Measurements from ENCODE around the gene FAM117A. TPM values are rescaled to one million over a fixed set of nuclear protein-coding genes. Genes with fewer than 3 reads are reported as not detected.

FAM117A gene
- total RNA-seq, 1 donor from 2014 or later = 14.6 TPM

DNA sequence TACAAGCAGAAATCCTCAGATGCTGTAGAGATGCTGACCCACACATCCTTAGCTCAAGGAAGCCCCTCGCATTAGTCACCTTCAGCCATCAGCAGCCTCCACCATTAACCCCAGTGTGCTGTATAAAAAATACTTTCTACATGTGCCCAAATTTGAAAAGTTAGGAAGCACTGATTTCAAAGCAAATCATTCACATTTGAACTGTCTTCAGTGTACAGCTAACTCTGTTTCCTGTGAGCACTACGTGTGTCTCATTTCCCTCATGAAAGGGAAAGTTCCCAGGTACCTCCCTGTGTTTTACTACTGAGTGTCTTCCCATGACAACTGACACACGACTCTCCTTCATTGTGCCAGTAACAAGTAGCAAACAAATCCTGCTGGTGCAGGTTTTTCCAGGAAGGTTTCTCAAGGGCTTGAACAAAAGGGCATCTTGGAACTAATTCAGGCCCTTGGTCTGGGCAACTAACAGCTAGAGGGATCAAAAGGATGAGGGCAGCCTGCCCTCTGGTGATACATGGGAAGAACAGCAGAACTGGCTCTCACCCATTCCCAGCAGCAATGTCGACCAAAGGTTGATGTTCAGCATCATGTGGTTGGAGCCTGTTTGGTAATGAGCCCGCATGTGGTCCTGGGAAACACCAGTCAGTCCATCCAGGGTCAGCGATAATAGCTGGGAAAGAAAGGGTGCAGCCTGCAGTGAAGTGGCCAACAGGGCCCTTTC is 60.2 kb downstream of the FAM117A start:
- Histone ChIP-seq H3K9me3 (ENCODE audit: low read depth) (no peaks in the 10 kb centered on the region), H3K4me2 (no peak overlapping the region), H3K4me3 (no peak overlapping the region), H4K20me1 (ENCODE audit: low read depth) (no peaks in the 10 kb centered on the region), H3K36me3 (no peaks in the 10 kb centered on the region), H3K27me3 (no peaks in the 10 kb centered on the region), H3K4me1 (peaks cover 7% of the 10 kb centered on the region), H3K27ac (no peak overlapping the region), H3K79me2 (ENCODE audit: low read depth) (peaks cover 16% of the 10 kb centered on the region), H3F3A (ENCODE audit: low read depth) (peaks cover 18% of the 10 kb centered on the region), H2AFZ (replicated peaks) (no peak overlapping the region), H3K9ac (no peak overlapping the region)
- TF ChIP-seq EZH2 (IDR thresholded peaks at IDR 0.05) = no peak
- TF ChIP-seq EZH2phosphoT487 (IDR thresholded peaks at IDR 0.05) = no peak
- TF ChIP-seq, protein P1, sequence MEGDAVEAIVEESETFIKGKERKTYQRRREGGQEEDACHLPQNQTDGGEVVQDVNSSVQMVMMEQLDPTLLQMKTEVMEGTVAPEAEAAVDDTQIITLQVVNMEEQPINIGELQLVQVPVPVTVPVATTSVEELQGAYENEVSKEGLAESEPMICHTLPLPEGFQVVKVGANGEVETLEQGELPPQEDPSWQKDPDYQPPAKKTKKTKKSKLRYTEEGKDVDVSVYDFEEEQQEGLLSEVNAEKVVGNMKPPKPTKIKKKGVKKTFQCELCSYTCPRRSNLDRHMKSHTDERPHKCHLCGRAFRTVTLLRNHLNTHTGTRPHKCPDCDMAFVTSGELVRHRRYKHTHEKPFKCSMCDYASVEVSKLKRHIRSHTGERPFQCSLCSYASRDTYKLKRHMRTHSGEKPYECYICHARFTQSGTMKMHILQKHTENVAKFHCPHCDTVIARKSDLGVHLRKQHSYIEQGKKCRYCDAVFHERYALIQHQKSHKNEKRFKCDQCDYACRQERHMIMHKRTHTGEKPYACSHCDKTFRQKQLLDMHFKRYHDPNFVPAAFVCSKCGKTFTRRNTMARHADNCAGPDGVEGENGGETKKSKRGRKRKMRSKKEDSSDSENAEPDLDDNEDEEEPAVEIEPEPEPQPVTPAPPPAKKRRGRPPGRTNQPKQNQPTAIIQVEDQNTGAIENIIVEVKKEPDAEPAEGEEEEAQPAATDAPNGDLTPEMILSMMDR (IDR thresholded peaks at IDR 0.05) = peak; percentile 63
- H3K4me1 Mint-ChIP-seq = peaks cover 23% of the 10 kb centered on the region
- no peak overlapping the region for H3K27ac Mint-ChIP-seq
- peak; percentile 79 for DNase-seq (ENCODE audit: low spot score)
- peaks cover 9% of the 10 kb centered on the region for H3K36me3 Mint-ChIP-seq
- H3K27me3 Mint-ChIP-seq (ENCODE audit: insufficient read depth, low read depth) = peaks cover 10% of the 10 kb centered on the region
- H3K9me3 Mint-ChIP-seq = no peaks in the 10 kb centered on the region
- no peak overlapping the region for H3K4me3 Mint-ChIP-seq

DNA sequence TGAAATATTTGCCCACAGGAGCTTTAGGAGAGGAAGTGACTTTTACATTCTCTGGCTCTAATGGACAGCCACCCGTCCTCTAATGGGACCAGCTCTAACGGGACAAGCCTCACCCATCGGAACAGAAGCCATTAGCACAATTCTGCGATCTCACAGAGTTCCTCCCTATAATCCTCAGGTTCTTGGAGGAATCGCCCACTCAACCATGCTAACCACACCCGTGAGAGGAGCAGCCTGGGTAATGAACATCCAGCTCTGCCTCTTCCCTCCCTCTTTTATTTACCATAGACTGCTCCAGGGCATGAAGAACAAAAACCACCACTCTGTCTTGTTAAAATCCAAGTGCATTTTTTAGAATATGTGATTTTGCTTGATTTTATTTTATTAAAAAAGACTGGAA is 63.0 kb downstream of the FAM117A start:
- no peaks in the 10 kb centered on the region for H3K9me3 ChIP-seq (ENCODE audit: low read depth)
- H3K27ac ChIP-seq = no peak overlapping the region
- H3K4me1 ChIP-seq = no peaks in the 10 kb centered on the region
- no peak for DNase-seq (ENCODE audit: low spot score)
- no peak overlapping the region for H3K4me3 ChIP-seq
- TF ChIP-seq, protein P1 (IDR thresholded peaks at IDR 0.05) = no peak
- TF ChIP-seq EZH2 (IDR thresholded peaks at IDR 0.05) = no peak
- TF ChIP-seq EZH2phosphoT487 (IDR thresholded peaks at IDR 0.05) = no peak
- no peaks in the 10 kb centered on the region for H3K27me3 ChIP-seq
- Mint-ChIP-seq H3K4me1 (peaks cover 8% of the 10 kb centered on the region), H3K9me3 (no peaks in the 10 kb centered on the region), H3K4me3 (no peak overlapping the region), H3K36me3 (peaks cover 9% of the 10 kb centered on the region), H3K27ac (no peak overlapping the region), H3K27me3 (ENCODE audit: insufficient read depth, low read depth) (peaks cover 8% of the 10 kb centered on the region)
- H2AFZ ChIP-seq (replicated peaks) = no peak overlapping the region
- H3K79me2 ChIP-seq (ENCODE audit: low read depth) = no peaks in the 10 kb centered on the region
- H3K36me3 ChIP-seq = no peaks in the 10 kb centered on the region
- no peak overlapping the region for H3K4me2 ChIP-seq
- peaks cover 14% of the 10 kb centered on the region for H3F3A ChIP-seq (ENCODE audit: low read depth)
- no peaks in the 10 kb centered on the region for H4K20me1 ChIP-seq (ENCODE audit: low read depth)
- no peak overlapping the region for H3K9ac ChIP-seq

DNA sequence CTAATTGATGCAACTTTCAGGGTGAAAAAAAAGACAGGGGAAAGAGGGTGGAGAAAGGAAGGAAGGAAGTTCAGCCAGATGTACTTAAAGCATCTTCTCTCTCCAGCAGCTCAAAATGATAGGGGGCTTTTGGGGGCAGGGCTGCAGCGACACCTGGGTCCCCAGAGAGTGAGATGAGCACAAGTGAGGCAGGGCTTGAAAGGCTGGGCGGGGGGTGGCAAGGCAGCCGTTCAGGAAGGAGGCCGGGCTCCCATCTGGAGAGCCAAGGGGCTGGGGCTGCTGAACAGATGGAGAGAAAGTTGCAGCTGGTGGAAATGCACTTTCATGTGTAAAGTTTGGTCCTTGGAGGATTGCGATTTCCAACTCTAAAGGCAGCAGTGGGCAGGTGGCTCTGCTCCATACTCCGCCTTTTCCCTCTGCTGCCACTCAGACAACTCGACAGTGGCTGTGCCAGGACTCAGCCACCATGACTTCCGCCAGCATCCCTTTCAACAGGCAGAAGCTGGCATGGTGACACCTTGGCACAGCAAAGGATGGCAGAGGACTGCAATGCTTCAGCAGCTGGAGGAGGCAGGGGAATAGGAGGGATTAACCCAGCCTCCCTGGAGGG is 63.9 kb downstream of the FAM117A start:
- H3F3A ChIP-seq (ENCODE audit: low read depth) = peaks cover 15% of the 10 kb centered on the region
- Mint-ChIP-seq H3K36me3 (peaks cover 6% of the 10 kb centered on the region), H3K27me3 (ENCODE audit: insufficient read depth, low read depth) (peaks cover 10% of the 10 kb centered on the region), H3K27ac (no peak overlapping the region), H3K4me1 (peaks cover 3% of the 10 kb centered on the region), H3K4me3 (no peak overlapping the region), H3K9me3 (no peaks in the 10 kb centered on the region)
- H2AFZ ChIP-seq (replicated peaks) = no peak overlapping the region
- peaks cover 3% of the 10 kb centered on the region for H3K4me1 ChIP-seq
- H3K9me3 ChIP-seq (ENCODE audit: low read depth) = no peaks in the 10 kb centered on the region
- H3K4me3 ChIP-seq = no peak overlapping the region
- DNase-seq (ENCODE audit: low spot score) = no peak
- no peaks in the 10 kb centered on the region for H4K20me1 ChIP-seq (ENCODE audit: low read depth)
- no peak overlapping the region for H3K9ac ChIP-seq
- H3K79me2 ChIP-seq (ENCODE audit: low read depth) = no peaks in the 10 kb centered on the region
- H3K27me3 ChIP-seq = peaks cover 2% of the 10 kb centered on the region
- no peak overlapping the region for H3K4me2 ChIP-seq
- no peak overlapping the region for H3K27ac ChIP-seq
- no peak for TF ChIP-seq EZH2phosphoT487 (IDR thresholded peaks at IDR 0.05)
- TF ChIP-seq, protein P1 (IDR thresholded peaks at IDR 0.05) = no peak
- TF ChIP-seq EZH2 (IDR thresholded peaks at IDR 0.05) = no peak
- H3K36me3 ChIP-seq = no peaks in the 10 kb centered on the region
